HEK293 (cell line): ENCODE results near the gene NEU3.

Experiments used
- CTCF ChIP-seq: fragments of 450-650 bp; formaldehyde crosslinking; IDR thresholded peaks from 2 replicates; pipeline ENCODE4 v1.5.1; 2016; ENCODE audit warnings: missing biosample characterization, missing genetic modification characterization
- INSM2 ChIP-seq: fragments of 450-650 bp; formaldehyde crosslinking; IDR thresholded peaks from 2 replicates; pipeline ENCODE4 v1.5.1; 2016; ENCODE audit warnings: missing biosample characterization, missing genetic modification characterization
- ZFP37 ChIP-seq: fragments of 450-650 bp; formaldehyde crosslinking; IDR thresholded peaks from 2 replicates; pipeline ENCODE4 v1.5.1; 2016; ENCODE audit warnings: missing biosample characterization, missing genetic modification characterization
- ZNF121 ChIP-seq: fragments of 450-650 bp; formaldehyde crosslinking; IDR thresholded peaks from 2 replicates; pipeline ENCODE4 v1.5.1; 2016; ENCODE audit warnings: missing biosample characterization, missing genetic modification characterization
- ZNF148 ChIP-seq: fragments of 450-650 bp; formaldehyde crosslinking; IDR thresholded peaks from 2 replicates; pipeline ENCODE4 v1.5.0; 2017; ENCODE audit warnings: missing biosample characterization, missing genetic modification characterization, borderline replicate concordance
- ZNF449 ChIP-seq: fragments of 450-650 bp; formaldehyde crosslinking; IDR thresholded peaks from 2 replicates; pipeline ENCODE4 v1.5.1; 2017; ENCODE audit warnings: missing biosample characterization, mild to moderate bottlenecking, missing genetic modification characterization, moderate library complexity
- ZNF692 ChIP-seq: fragments of 450-650 bp; formaldehyde crosslinking; IDR thresholded peaks from 2 replicates; pipeline ENCODE4 v1.5.1; 2016; ENCODE audit warnings: missing biosample characterization, missing genetic modification characterization
- ZNF704 ChIP-seq: fragments of 450-650 bp; formaldehyde crosslinking; IDR thresholded peaks from 2 replicates; pipeline ENCODE4 v1.5.1; 2016; ENCODE audit warnings: missing biosample characterization, missing genetic modification characterization

GRCh38 chr11:75029836-75030631 is 41.3 kb downstream of the NEU3 start:
- TF ChIP-seq ZNF449 (tag by site-specific recombination) (no peak), CTCF (tag by site-specific recombination) (no peak), ZNF121 (no peak), ZNF148 (tag by site-specific recombination) (no peak), ZNF704 (tag by site-specific recombination) (no peak), INSM2 (no peak), ZFP37 (tag by site-specific recombination) (no peak), ZNF692 (tag by site-specific recombination) (no peak)
